ENCODE results near the gene ZNF277. TPM values are rescaled to one million over a fixed set of nuclear protein-coding genes. Genes with fewer than 3 reads are reported as not detected.

Gene ZNF277
- total RNA-seq, 1 experiment from 2014 or later, result 21.3 TPM

DNA sequence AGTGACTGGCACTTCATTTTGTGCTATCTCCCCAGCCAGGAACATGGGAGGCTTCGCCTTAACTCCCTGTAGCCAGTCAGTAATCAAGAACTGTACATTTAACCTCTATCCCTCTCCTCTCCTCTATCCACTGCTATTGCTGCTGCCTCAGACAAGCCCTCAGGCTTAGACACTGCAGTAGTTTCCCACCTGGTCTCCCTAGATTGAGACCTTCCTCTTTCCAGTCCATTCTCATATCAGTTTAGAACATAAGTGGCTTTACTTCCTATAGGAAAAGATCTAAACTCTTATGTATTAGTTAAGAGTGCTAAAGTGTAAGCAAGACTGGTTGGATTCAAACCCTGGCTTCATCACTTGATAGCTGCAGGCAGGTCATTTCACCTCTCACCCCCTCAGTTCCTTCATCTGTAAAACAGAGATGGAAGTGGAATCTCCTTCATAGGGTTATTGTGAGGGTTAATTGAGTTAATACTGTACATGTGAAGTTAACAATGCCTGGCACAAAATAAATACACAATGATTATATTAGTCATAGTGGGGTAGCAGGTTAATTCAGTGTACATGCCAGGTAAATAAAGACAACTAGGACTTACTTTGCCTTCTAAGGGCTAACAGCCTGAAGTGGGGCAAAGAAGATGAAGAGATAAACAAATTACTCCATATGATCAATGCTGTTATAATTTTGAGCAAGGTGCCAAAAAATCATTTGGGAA, 76.1 kb downstream of the ZNF277 start:
- Histone ChIP-seq H3K4me1 (ENCODE audit: control insufficient read depth in 1 of 2, insufficient read depth in 2 of 2, low read length in 2 of 2) (no peaks in the 10 kb centered on the region), H3K9me3 (ENCODE audit: control insufficient read depth in 1 of 2, insufficient read depth in 1 of 2, low read depth in 1 of 2, low read length in 2 of 2) (no peaks in the 10 kb centered on the region), H3K27me3 (ENCODE audit: insufficient read depth, low read length) (no peaks in the 10 kb centered on the region), H3K27ac (ENCODE audit: low read depth, low read length) (no peak overlapping the region), H4K20me1 (ENCODE audit: insufficient read depth) (no peaks in the 10 kb centered on the region), H3K36me3 (ENCODE audit: control insufficient read depth in 1 of 2, insufficient read depth in 2 of 2, low read length in 2 of 2) (no peaks in the 10 kb centered on the region), H3K79me2 (ENCODE audit: insufficient read depth, low read length) (peaks cover 6% of the 10 kb centered on the region; the same call in 1 of the 2 replicates), H3K9ac (ENCODE audit: low read length) (no peak overlapping the region), H3K4me3 (replicated peaks in 1 of 2; ENCODE audit: low read depth in 1 of 2, low read length in 2 of 2) (no peak overlapping the region), H3K9me2 (ENCODE audit: insufficient read depth) (no peaks in the 10 kb centered on the region), H2AFZ (ENCODE audit: low read depth, low read length, poor library complexity, severe bottlenecking) (no peak overlapping the region), H3K4me2 (ENCODE audit: low read length) (no peak overlapping the region)
- ChIA-PET CTCF (no interaction called here), RAD21 (ENCODE audit: low non-redundant PET in 1 of 2, low total read pairs in 2 of 2, uncharacterized antibody in 2 of 2, unreplicated experiment in 2 of 2) (no interaction called here), POLR2A (no interaction called here)
- no peak for DNase-seq (ENCODE audit: low read depth, low spot score)
- no peak for TF ChIP-seq CEBPB (IDR thresholded peaks at IDR 0.05; ENCODE audit: low read depth)
- no peak for TF ChIP-seq ZFX (IDR thresholded peaks at IDR 0.05)
- no peak for TF ChIP-seq ZNF274 (IDR thresholded peaks at IDR 0.05; ENCODE audit: low read depth, low read length)
- no peak for TF ChIP-seq YY1 (IDR thresholded peaks at IDR 0.05; ENCODE audit: extremely low read depth, insufficient replicate concordance, low read depth, low read length)
- no peak for TF ChIP-seq RAD21 (IDR thresholded peaks at IDR 0.05; ENCODE audit: low read depth)
- no peak for TF ChIP-seq JUND (IDR thresholded peaks at IDR 0.05)
- TF ChIP-seq EZH2 (IDR thresholded peaks at IDR 0.05), result no peak
- TF ChIP-seq FOSL1 (IDR thresholded peaks at IDR 0.05; ENCODE audit: low read depth), result no peak
- TF ChIP-seq SIN3A (IDR thresholded peaks at IDR 0.05; ENCODE audit: low read depth), result no peak
- no peak for TF ChIP-seq SRF (IDR thresholded peaks at IDR 0.05; ENCODE audit: low read depth)
- TF ChIP-seq CBX3 (IDR thresholded peaks at IDR 0.05; ENCODE audit: low read depth), result no peak
- no peak for TF ChIP-seq POLR2AphosphoS5 (IDR thresholded peaks at IDR 0.05; ENCODE audit: low read depth, low read length)
- no peak for TF ChIP-seq ELF1 (IDR thresholded peaks at IDR 0.05; ENCODE audit: borderline replicate concordance, low read depth)
- no peak for TF ChIP-seq ATF3 (IDR thresholded peaks at IDR 0.05)
- TF ChIP-seq TCF7L2 (IDR thresholded peaks at IDR 0.05; ENCODE audit: borderline replicate concordance, extremely low read depth, insufficient read depth, insufficient read length), result no peak
- no peak for TF ChIP-seq ZBTB33 (IDR thresholded peaks at IDR 0.05; ENCODE audit: extremely low read depth, insufficient replicate concordance, low read length)
- TF ChIP-seq POLR2A (IDR thresholded peaks at IDR 0.05; ENCODE audit: borderline replicate concordance, extremely low read depth, insufficient read depth, insufficient read length), result no peak
- TF ChIP-seq, protein P1, sequence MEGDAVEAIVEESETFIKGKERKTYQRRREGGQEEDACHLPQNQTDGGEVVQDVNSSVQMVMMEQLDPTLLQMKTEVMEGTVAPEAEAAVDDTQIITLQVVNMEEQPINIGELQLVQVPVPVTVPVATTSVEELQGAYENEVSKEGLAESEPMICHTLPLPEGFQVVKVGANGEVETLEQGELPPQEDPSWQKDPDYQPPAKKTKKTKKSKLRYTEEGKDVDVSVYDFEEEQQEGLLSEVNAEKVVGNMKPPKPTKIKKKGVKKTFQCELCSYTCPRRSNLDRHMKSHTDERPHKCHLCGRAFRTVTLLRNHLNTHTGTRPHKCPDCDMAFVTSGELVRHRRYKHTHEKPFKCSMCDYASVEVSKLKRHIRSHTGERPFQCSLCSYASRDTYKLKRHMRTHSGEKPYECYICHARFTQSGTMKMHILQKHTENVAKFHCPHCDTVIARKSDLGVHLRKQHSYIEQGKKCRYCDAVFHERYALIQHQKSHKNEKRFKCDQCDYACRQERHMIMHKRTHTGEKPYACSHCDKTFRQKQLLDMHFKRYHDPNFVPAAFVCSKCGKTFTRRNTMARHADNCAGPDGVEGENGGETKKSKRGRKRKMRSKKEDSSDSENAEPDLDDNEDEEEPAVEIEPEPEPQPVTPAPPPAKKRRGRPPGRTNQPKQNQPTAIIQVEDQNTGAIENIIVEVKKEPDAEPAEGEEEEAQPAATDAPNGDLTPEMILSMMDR (IDR thresholded peaks at IDR 0.05 in 2 of 3, conservative IDR thresholded peaks at IDR 0.05 in 1 of 3; ENCODE audit: borderline replicate concordance in 1 of 3, insufficient read depth in 1 of 3, low read depth in 2 of 3, low read length in 2 of 3), result no peak
- no peak for ATAC-seq
- intact Hi-C loops (cut with micrococcal nuclease), result no loop called here
- BruUV-seq (replicated peaks), result no TSS peak

All from HCT116 (cell line).